Amniotic stem cell (primary cell): ENCODE data around the gene E2F4.
A peak's percentile ranks its signal among the peaks of the same experiment; 100 is the strongest.

Source experiments
- DNase-seq: peaks from one replicate; lab custom pipeline; 2025; lab: John Stamatoyannopoulos, UW

E2F4 gene

GRCh38 chr16:67208154-67208896, 16.4 kb downstream of the E2F4 start:
- no peak for DNase-seq

- no peak for DNase-seq
Observed at GRCh38 chr16:67209565-67209964, 17.6 kb downstream of the E2F4 start.

- no peak for DNase-seq
Observed at GRCh38 chr16:67210069-67210937, 18.3 kb downstream of the E2F4 start.

GRCh38 chr16:67211674-67212073, 19.7 kb downstream of the E2F4 start:
- no peak for DNase-seq

DNA sequence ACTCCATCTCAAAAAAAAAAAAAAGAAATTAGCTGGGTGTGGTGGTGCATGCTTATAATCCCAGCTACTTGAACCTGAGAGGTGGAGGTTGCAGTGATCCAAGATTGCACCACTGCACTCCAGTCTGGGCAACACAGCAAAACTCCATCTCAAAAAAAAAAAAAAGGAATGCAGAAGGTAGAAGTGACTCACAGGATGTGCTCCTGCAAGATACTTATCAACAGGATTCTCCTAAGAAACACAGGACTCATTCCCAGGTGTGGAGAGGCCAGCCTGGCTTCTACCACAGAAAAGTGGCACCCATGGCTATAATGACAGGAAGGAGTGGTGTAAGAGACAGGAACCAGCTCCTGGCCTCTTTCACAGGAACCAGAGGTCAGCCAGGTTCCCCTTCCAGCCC, 20.8 kb downstream of the E2F4 start:
- DNase-seq: no peak

DNA sequence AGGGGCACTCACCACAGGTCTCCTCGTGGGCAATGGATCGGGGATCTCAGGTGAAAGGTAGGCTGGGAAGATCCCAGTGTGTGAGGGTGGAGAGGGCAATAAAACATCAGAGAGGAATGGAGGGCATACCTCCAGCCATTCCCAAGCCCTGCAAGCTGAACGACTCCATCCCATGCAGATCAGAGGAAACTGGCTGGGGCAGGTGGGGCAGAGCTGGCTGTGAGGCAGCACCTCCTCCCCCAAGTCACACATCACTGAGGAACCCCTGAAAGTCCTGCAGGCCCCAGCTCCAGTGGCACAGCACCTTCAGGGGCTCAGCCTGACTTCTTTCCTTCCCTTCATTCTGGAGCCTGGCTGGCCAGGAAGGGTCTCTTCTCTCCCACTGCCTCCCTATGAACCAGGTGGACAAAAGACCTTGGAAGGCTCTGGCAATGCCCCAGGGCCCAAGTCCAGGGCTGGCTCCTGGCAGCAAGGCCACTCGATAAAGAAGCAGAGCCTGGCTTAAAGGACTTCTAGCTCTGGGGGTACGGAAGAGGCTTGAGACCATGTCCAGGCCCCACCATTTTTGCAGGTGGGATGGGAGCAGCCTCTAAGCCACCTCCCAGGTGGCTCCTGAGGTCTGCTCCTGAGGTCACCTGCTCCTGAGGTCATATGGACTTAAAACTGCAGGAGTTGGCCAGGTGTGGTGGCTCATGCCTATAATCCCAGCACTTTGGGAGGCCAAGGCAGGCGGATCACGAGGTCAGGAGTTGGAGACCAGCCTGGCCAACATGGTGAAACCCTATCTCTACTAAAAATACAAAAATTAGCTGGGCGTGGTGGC, 21.5 kb downstream of the E2F4 start:
- DNase-seq: no peak

- DNase-seq: no peak
Observed at GRCh38 chr16:67215706-67216105, 23.8 kb downstream of the E2F4 start.

GRCh38 chr16:67216612-67217490, 24.9 kb downstream of the E2F4 start:
- no peak for DNase-seq

- no peak for DNase-seq
Observed at GRCh38 chr16:67223992-67224391, 32.0 kb downstream of the E2F4 start.

DNA sequence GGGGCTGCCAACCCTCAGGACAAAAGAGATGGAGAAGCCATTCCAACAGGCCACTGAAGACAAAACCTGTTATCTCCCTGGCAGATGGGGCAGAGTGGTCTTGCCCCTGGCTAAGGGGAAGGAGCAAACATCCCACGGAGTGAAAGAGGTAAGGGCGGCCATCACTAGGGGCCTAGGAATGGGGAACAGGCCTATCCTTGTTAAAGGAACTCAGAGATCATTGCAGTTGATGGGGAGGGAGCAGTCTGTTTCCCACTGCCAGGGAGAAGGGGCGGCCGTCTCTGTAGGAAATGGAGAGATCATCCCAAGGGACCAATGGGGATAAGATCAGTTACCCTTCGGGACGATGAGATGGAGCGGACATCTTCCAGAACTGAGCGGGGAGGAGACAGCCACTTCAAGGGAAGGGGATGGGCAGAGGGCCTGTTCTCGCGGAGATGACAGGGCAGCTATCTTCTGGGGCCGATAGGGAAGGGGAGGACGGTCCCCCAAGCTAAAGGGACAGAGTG, 34.4 kb downstream of the E2F4 start:
- DNase-seq: no peak

DNA sequence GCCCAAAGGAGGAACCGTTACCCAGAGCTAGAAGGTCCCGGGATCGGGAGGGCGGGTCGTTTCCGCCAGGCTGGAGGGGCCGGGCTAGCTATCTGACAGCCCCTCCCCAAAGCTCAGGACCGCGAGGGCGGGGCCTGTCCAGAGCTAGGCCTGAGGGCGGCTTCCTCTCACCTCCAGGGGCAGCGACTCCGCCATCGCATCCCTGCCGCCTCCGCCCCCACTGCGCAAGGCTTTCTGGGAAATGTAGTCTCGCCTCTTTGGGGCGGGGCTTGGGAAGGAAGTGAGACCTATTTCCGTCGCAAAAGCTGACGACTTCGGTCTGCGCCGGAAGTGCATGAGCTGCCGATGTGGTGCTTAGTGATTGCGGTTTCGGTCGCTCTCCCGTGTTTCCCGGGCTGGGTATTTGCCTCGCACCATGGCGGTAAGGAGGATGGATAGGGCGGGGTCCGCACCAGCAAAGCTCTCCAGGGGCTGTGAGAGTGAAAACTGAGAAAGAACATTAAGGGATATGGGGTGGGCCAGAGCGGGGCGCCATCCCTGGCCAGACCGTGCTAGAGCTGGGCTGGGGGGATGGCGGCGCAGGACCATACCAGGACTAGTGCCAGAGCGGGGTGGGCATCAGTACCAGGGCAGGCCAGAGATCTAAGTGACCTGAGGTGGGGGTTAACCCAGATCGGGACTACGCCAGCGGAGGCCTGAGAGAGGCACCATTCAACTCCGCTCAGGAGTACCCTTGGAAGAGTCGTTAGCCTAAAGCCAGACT, 35.0 kb downstream of the E2F4 start, which contains the start of gene TMEM208:
Gene TMEM208, plus strand, starts transcription at position 327 of the 763 bp plus-strand sequence. Its CDS starts 89 bp downstream, at position 416.
- DNase-seq: peak; percentile 92

DNA sequence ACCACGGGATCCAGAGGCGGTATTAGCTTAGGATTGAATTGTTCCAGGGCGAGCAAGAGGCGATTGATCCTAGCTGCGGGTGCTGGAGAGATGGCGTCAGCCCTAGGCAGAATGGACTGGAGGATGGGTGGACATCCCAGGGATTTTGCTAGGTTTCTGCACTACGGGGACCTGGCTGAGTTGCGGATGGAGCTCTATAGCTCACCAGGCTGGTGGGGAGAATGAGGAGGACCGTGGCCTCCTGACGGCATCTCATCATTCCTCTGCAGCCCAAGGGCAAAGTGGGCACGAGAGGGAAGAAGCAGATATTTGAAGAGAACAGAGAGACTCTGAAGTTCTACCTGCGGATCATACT, 35.6 kb downstream of the E2F4 start:
- DNase-seq: no peak

DNA sequence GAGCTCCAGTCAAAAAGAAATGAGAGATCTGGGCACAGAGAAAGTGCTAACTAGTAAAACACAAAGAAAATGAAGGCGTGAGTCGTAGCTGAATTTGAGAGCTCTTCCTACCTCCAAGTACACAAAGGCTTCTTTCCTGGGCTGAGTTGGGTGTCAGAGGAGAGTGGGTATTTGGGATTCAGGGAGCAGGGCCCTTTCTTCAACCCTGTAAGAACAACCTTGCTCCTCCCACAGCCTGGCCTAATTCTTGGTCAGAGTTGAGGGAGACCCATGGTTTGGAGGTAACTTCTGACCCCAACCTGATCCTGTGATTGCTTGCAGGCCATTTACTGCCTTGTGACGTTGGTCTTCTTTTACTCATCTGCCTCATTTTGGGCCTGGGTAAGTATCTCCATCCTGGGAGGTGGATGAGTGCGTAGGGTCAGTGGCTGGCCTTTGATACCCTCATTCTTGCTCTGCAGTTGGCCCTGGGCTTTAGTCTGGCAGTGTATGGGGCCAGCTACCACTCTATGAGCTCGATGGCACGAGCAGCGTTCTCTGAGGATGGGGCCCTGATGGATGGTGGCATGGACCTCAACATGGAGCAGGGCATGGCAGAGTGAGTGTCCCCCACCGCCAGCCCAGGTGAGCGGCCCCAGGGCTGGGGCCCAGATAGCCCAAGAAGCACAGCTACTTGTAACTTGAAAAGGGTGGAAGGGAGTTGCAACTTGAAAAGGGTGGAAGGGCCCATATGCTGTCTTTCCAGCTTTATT, 36.3 kb downstream of the E2F4 start:
- DNase-seq: no peak

GRCh38 chr16:67228905-67229304, 37.0 kb downstream of the E2F4 start:
- no peak for DNase-seq

- DNase-seq: no peak
Observed at GRCh38 chr16:67229906-67230808, 38.2 kb downstream of the E2F4 start.

- no peak for DNase-seq
Observed at GRCh38 chr16:67230809-67231660, 39.1 kb downstream of the E2F4 start.

GRCh38 chr16:67233596-67233995, 41.6 kb downstream of the E2F4 start:
- no peak for DNase-seq

GRCh38 chr16:67234180-67234597, 42.2 kb downstream of the E2F4 start:
- no peak for DNase-seq
